ENCODE measurements around the gene ELF1.
"Not testable (repeated sequence)": the region's sequence is repeated elsewhere in the genome, so short reads cannot be mapped to it uniquely, and the experiment has no call there.

Gene ELF1

GRCh38 chr13:40929883-40930282 lies 89.2 kb downstream of the ELF1 start:
- not testable (repeated sequence) for FAIRE-seq

GRCh38 chr13:40928980-40929379 lies 90.1 kb downstream of the ELF1 start:
- no peak for FAIRE-seq

GRCh38 chr13:40927929-40928328 lies 91.2 kb downstream of the ELF1 start:
- FAIRE-seq = no peak

DNA sequence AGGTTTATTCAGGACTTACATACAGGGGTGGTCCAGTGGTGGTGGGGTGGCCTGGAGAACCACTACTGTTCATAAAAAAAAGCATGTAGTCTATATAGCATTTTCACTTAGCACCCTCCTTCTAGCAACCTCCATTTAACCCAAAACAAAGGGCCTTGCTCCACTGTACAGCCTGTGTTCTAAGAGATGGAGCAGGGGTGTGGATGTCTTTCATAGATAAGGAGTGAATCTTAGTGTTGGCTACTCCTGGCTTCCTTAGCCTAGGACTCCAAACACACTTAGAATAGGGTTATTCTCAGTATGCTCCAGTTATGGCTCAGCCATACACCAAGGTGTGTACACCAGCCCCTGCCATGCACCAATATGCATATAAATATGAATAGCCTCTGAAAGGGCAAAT lies 95.2 kb downstream of the ELF1 start:
- no peak for FAIRE-seq

GRCh38 chr13:40922437-40923040 lies 96.6 kb downstream of the ELF1 start:
- no peak for FAIRE-seq

DNA sequence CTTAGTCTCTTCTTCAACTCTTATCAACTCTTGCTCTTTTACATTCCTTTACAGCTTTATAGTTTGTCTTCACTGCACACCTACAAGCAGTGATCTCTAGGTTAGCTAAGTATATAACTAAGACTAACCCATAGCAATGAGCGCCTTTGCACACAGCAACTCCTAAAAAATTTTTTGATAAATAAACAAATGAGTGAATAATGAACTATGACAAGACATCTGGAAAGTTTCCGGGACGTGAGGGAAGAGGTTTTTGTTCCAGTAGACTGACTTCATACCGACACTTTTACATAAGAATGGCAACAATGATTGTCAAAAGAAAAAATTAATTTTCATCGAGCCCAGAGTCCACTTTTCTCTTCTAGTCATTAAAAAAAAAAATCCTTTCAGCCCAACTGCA lies 98.3 kb downstream of the ELF1 start:
- FAIRE-seq = no peak

GRCh38 chr13:40919901-40920300 lies 99.2 kb downstream of the ELF1 start:
- not testable (repeated sequence) for FAIRE-seq

DNA sequence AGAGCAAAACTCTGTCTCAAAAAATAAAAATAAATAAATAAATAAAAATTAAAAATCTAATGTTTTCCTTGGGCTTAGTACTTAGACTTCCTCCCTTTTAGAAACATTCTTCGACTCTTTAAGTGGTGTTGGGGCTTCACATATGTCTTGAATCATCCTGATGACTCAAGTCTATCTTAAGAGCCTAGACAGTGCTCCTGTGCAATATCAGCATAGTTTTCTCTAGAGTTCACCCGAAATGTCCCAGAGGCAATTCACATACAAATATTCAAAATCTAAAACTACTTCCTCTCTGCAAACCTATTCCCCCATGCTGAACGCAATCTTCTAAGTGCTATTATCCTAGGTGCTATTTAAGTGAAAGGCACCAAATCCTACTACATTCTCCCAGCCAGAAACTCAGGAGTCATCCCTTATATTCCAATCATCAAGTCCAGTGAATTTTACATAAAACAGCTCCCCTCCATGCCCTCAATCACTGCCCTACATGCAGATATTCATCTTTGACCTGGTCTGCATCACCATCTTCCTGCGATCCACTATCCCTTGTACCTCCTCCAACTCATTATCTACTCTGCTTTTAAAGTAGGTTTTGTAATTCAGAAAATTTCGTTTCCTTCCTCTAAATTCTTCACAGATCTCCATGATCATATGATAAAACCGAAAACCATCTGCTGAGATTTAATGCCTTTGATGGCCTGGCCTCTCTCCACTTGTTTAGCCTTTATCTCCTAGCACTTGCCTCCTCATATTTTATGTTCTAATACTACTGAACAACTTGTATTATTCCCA lies 102.7 kb downstream of the ELF1 start:
- no peak for FAIRE-seq

DNA sequence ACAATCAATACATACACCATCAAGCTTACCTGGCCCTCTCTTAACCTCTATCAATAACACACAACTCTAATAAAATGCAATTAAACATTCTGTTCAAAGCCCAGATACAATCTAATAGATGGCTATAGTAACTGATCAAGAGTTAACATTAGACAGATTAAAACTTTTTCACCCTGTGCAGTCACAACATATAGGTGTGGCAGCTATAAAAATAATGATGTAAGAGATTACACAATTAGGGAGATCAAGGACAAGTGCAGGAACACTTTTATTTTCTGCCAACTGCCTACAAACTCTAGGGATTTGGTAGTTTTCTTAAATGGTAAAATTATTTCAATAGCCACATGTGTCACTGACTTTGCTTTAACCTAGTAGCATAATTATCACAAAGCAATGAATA lies 104.3 kb downstream of the ELF1 start:
- peak; percentile 11 for FAIRE-seq

- FAIRE-seq = no peak
These were observed 107.8 kb downstream of the ELF1 start for GRCh38 chr13:40911341-40911740.

GRCh38 chr13:40910324-40911050 lies 108.6 kb downstream of the ELF1 start:
- no peak for FAIRE-seq

DNA sequence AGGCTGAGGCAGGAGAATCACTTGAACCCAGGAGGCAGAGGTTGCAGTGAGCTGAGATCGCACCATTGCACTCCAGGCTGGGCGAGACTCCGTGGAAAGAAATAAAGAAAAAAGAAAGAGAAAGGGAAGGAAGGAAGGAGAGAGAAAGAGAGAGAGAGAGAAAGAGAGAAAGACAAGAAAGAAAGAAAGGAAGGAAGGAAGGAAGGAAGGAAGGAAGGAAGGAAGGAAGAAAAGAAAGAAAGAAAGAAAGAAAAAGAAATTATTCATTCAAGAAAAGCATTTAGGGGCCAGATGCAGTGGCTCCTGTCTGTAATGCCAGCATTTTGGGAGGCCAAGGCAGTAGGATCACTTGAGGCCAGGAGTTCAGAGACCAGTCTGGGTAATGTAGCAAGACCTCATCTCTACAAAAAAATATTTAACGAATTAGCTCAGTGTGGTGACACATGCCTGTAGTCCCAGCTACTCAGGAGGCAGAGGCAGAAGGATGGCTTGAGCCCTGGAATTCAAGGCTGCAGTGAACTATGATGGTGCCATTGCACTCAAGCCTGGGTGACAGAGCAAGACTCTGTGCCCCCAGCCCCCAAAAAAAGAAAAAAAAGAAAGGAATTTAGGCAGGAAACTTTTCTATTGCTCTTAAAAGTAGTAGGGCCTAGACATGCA lies 109.4 kb downstream of the ELF1 start:
- not testable (repeated sequence) for FAIRE-seq

DNA sequence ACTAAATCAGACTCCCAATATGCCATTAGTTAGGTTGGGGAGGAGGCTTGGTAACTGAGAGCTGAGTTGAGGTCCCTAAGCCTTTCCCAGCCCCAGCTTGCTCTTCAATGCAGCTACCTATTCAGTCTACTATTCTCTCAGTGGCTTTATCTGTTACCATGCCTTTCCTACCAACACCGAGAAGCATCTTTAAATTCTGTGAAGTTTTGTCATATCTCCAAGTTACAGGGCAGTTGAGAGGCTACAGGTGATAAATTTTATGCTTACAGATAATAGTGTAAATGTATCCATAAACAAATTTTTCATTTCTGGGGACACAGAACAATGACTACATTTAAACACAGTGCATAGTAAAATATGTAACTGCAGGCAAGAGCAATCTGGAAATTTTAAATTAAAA lies 110.6 kb downstream of the ELF1 start:
- no peak for FAIRE-seq

GRCh38 chr13:40901032-40901431 lies 118.1 kb downstream of the ELF1 start:
- not testable (repeated sequence) for FAIRE-seq

DNA sequence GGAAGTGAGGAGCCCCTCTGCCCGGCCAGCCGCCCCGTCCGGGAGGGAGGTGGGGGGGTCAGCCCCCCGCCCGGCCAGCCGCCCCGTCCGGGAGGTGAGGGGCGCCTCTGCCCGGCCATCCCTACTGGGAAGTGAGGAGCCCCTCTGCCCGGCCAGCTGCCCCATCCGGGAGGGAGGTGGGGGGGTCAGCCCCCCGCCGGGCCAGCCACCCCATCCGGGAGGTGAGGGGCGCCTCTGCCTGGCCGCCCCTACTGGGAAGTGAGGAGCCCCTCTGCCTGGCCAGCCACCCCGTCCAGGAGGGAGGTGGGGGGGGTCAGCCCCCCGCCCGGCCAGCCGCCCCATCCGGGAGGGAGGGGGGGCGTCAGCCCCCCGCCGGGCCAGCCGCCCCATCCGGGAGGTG lies 118.5 kb downstream of the ELF1 start:
- not testable (repeated sequence) for FAIRE-seq

- FAIRE-seq = no peak
These were observed 122.1 kb downstream of the ELF1 start for GRCh38 chr13:40897053-40897452.

GRCh38 chr13:40895227-40896184 lies 123.6 kb downstream of the ELF1 start:
- no peak for FAIRE-seq

DNA sequence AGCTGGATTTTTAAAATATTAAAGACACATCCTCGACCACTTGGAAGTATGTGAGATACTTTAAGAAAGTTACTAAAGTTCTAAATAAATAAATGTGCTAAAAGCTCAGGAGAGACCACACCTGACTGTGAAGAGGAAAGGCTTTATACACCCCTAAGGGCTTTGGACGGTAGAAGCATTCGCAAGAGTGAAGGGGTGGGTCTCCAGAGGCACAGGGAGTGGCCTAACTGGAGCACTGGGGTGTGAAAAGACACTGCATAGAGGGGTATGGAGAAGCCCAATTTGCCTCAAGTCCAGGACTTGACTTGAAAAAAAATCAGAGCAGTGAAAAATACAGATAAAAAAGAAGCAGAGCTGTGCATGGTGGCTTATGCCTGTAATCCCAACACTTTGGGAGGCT lies 125.5 kb downstream of the ELF1 start:
- not testable (repeated sequence) for FAIRE-seq

DNA sequence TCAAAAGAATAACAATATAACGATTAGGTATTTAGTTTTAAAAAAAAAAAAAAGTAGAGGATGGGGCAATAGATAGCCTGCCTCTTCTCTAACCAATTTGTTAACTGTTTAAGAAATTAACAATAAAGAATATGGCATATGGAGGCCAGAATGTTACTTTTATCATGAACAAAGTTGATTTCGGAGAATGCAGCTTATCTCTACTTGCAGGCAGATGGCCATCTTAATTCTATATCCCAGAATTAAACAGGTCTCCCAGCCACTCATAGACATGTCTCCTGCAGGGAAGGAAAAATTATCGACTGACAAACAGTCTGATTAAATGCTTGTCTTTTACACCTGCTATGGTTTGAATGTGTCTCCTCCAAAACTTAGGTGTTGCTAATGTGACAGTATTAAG lies 133.1 kb downstream of the ELF1 start:
- no peak for FAIRE-seq

- FAIRE-seq = not testable (repeated sequence)
These were observed 134.9 kb downstream of the ELF1 start for GRCh38 chr13:40884175-40884574.
